ENCODE data around the gene LRRC4. TPM values are rescaled to one million over a fixed set of nuclear protein-coding genes. Genes with fewer than 3 reads are reported as not detected.

LRRC4 gene
- total and polyA plus RNA-seq, 2 donors (not counting 3 experiments of a cell fraction or from before 2014, with no cell fraction given): 3.8 to 4.2 TPM

- Histone ChIP-seq H3K36me3 (ENCODE audit: control insufficient read depth in 2 of 2, extremely low read depth in 1 of 2, insufficient read depth in 2 of 2, low read length in 2 of 2) (peaks cover 0 to 2% of the 10 kb centered on the region in 2 experiments), H4K20me1 (replicated peaks; ENCODE audit: control insufficient read depth, extremely low read depth, insufficient read depth, low read length) (no peaks in the 10 kb centered on the region), H3K4me2 (ENCODE audit: insufficient read depth, low read length) (no peak overlapping the region), H3K9me3 (replicated peaks; ENCODE audit: control insufficient read depth, insufficient read depth, low read length) (no peaks in the 10 kb centered on the region), H3K27me3 (ENCODE audit: control insufficient read depth in 2 of 2, insufficient read depth in 2 of 2, low read length in 2 of 2) (no peaks in the 10 kb centered on the region), H3K9me1 (replicated peaks; ENCODE audit: control insufficient read depth, extremely low read depth, insufficient read depth, low read length) (no peaks in the 10 kb centered on the region), H3K79me2 (ENCODE audit: control insufficient read depth, insufficient read depth, low read length) (no peaks in the 10 kb centered on the region), H3K9ac (replicated peaks; ENCODE audit: extremely low read depth, insufficient read depth, low read length) (no peak overlapping the region), H2AFZ (ENCODE audit: low read depth, low read length) (no peak overlapping the region), H3K4me1 (ENCODE audit: control insufficient read depth, extremely low read depth, insufficient read depth, low read length) (peaks cover 9% of the 10 kb centered on the region), H3K4me3 (replicated peaks in 1 of 3; ENCODE audit: insufficient read depth in 1 of 3, low read depth in 1 of 3, low read length in 3 of 3) (no peak overlapping the region), H3K27ac (ENCODE audit: insufficient read depth, low read depth, low read length) (no peak overlapping the region)
- no peak for TF ChIP-seq EZH2 (IDR thresholded peaks at IDR 0.05; ENCODE audit: borderline replicate concordance, low read depth, low read length, severe bottlenecking)
- TF ChIP-seq MYC (IDR thresholded peaks at IDR 0.05; ENCODE audit: low read depth, low read length): no peak
- no peak for TF ChIP-seq POLR2A (IDR thresholded peaks at IDR 0.05; ENCODE audit: low read depth, low read length)
- CTCF ChIA-PET: interaction anchor here (0.9 to 1.1 kb wide), 2 partner anchors 9 to 20 kb away, joined by 3 to 4 read pairs; no protein-coding TSS in a partner anchor
- POLR2A ChIA-PET: no interaction called here
- DNase-seq (ENCODE audit: low read depth, low spot score) (no peak), FAIRE-seq (no peak)
- intact Hi-C loops (cut with micrococcal nuclease) (no loop called here), dilution Hi-C loops (cut with MboI; ENCODE audit: extremely low pct_ligation_motif_present, low sequenced_read_pairs) (no loop called here)
- no TSS peak for BruUV-seq (replicated peaks)
These were observed 23.3 kb upstream of the LRRC4 start for GRCh38 chr7:128054511-128054910.

- H3K27me3 ChIP-seq (ENCODE audit: control insufficient read depth in 2 of 2, insufficient read depth in 2 of 2, low read length in 2 of 2): no peaks in the 10 kb centered on the region
- no peak overlapping the region for H3K4me2 ChIP-seq (ENCODE audit: insufficient read depth, low read length)
- H3K9me3 ChIP-seq (replicated peaks; ENCODE audit: control insufficient read depth, insufficient read depth, low read length): no peaks in the 10 kb centered on the region
- H3K27ac ChIP-seq (ENCODE audit: insufficient read depth, low read depth, low read length): no peak overlapping the region
- TF ChIP-seq GATA2 (IDR thresholded peaks at IDR 0.05; ENCODE audit: insufficient read depth, insufficient read length, low read depth, low read length) (no peak), MYC (IDR thresholded peaks at IDR 0.05; ENCODE audit: low read depth, low read length) (no peak), MAX (IDR thresholded peaks at IDR 0.05; ENCODE audit: insufficient read depth, insufficient read length) (no peak), POLR2A (IDR thresholded peaks at IDR 0.05; ENCODE audit: low read depth, low read length) (no peak), POLR2AphosphoS5 (IDR thresholded peaks at IDR 0.05; ENCODE audit: insufficient read depth, low read depth, low read length) (no peak), CTCF (IDR thresholded peaks at IDR 0.05; ENCODE audit: extremely low read depth in 1 of 2, insufficient read depth in 1 of 2, low read depth in 1 of 2, low read length in 2 of 2) (no peak), EZH2 (IDR thresholded peaks at IDR 0.05; ENCODE audit: borderline replicate concordance, low read depth, low read length, severe bottlenecking) (no peak), JUN (IDR thresholded peaks at IDR 0.05; ENCODE audit: borderline replicate concordance, insufficient read depth, insufficient read length, low read depth) (no peak), FOS (IDR thresholded peaks at IDR 0.05; ENCODE audit: borderline replicate concordance, insufficient read depth, low read length) (no peak)
- intact Hi-C loops (cut with micrococcal nuclease): no loop called here
- H4K20me1 ChIP-seq (replicated peaks; ENCODE audit: control insufficient read depth, extremely low read depth, insufficient read depth, low read length): no peaks in the 10 kb centered on the region
- H3K9me1 ChIP-seq (replicated peaks; ENCODE audit: control insufficient read depth, extremely low read depth, insufficient read depth, low read length): no peaks in the 10 kb centered on the region
- H3K36me3 ChIP-seq (ENCODE audit: control insufficient read depth in 2 of 2, extremely low read depth in 1 of 2, insufficient read depth in 2 of 2, low read length in 2 of 2): peaks cover 0 to 2% of the 10 kb centered on the region in 2 experiments
- no peak overlapping the region for H3K9ac ChIP-seq (replicated peaks; ENCODE audit: extremely low read depth, insufficient read depth, low read length)
- no peaks in the 10 kb centered on the region for H3K79me2 ChIP-seq (ENCODE audit: control insufficient read depth, insufficient read depth, low read length)
- dilution Hi-C loops (cut with MboI; ENCODE audit: extremely low pct_ligation_motif_present, low sequenced_read_pairs): no loop called here
- peaks cover 9% of the 10 kb centered on the region for H3K4me1 ChIP-seq (ENCODE audit: control insufficient read depth, extremely low read depth, insufficient read depth, low read length)
- no peak for DNase-seq (ENCODE audit: low read depth, low spot score)
- H3K4me3 ChIP-seq (replicated peaks in 1 of 3; ENCODE audit: insufficient read depth in 1 of 3, low read depth in 1 of 3, low read length in 3 of 3): no peak overlapping the region
- FAIRE-seq: no peak
- BruUV-seq (replicated peaks): no TSS peak
- POLR2A ChIA-PET: no interaction called here
- CTCF ChIA-PET: interaction anchor here (1.1 kb wide), 1 partner anchor 19 kb away, joined by 4 read pairs; no protein-coding TSS in a partner anchor
- H2AFZ ChIP-seq (ENCODE audit: low read depth, low read length): no peak overlapping the region
These were observed 22.8 kb upstream of the LRRC4 start for GRCh38 chr7:128053991-128054390.
